IMR-90 (cell line): ENCODE results near the gene SLC9B1.

Experiments
- CEBPB ChIP-seq: IDR thresholded peaks from 2 replicates; pipeline ENCODE4 v1.6.1; 2012; ENCODE audit warnings: low read depth, low read length, improper control_type of control experiment
- CTCF ChIP-seq: conservative IDR thresholded peaks from 2 replicates; pipeline ENCODE4 v1.5.1; 2012; ENCODE audit warnings: mild to moderate bottlenecking, low read depth, low read length, improper control_type of control experiment
- NFE2L2 ChIP-seq: fragments of 150-350 bp; IDR thresholded peaks from 2 replicates; pipeline ENCODE4 v1.6.1; 2016; ENCODE audit warnings: low read depth, mild to moderate bottlenecking, low read length
- POLR2A ChIP-seq: IDR thresholded peaks from 2 replicates; pipeline ENCODE4 v1.6.1; 2012; ENCODE audit warnings: mild to moderate bottlenecking, low read depth, low read length
- RAD21 ChIP-seq: IDR thresholded peaks from 2 replicates; pipeline ENCODE4 v1.6.1; 2012; ENCODE audit warnings: low read length, improper control_type of control experiment
- RCOR1 ChIP-seq: IDR thresholded peaks from 2 replicates; pipeline ENCODE4 v1.6.1; 2012; ENCODE audit warnings: mild to moderate bottlenecking, low read length, improper control_type of control experiment; ENCODE audit not compliant: insufficient replicate concordance
- SMC3 ChIP-seq: fragments of 150-350 bp; IDR thresholded peaks from 2 replicates; pipeline ENCODE4 v1.6.1; 2016; ENCODE audit warnings: low read depth, mild to moderate bottlenecking, antibody characterized with exemption, low read length, moderate library complexity

- no peak for TF ChIP-seq CEBPB
- TF ChIP-seq RCOR1, result no peak
- TF ChIP-seq CTCF, result no peak
- no peak for TF ChIP-seq RAD21
- TF ChIP-seq SMC3, result no peak
- TF ChIP-seq POLR2A, result no peak
- TF ChIP-seq NFE2L2, result no peak
Measured at GRCh38 chr4:102871772-102872171, 147.7 kb downstream of the SLC9B1 start.
